Measurements from ENCODE around the gene SFXN1. TPM values are rescaled to one million over a fixed set of nuclear protein-coding genes. Genes with fewer than 3 reads are reported as not detected.

SFXN1 gene
- total RNA-seq, 1 donor: 110 TPM

Other genes with a start within 250 kb of the SFXN1 start
- not detected for gene DRD1, start 34.4 kb upstream of the SFXN1 start, total RNA-seq
- gene HRH2, start 179.5 kb downstream of the SFXN1 start, total RNA-seq: 10.6 TPM